ENCODE data around the gene IL1R2. TPM values are rescaled to one million over a fixed set of nuclear protein-coding genes. Genes with fewer than 3 reads are reported as not detected.

Gene IL1R2
- total RNA-seq, 4 donors from 2014 or later: 2.7 to 6.1 (median 3.6) TPM

DNA sequence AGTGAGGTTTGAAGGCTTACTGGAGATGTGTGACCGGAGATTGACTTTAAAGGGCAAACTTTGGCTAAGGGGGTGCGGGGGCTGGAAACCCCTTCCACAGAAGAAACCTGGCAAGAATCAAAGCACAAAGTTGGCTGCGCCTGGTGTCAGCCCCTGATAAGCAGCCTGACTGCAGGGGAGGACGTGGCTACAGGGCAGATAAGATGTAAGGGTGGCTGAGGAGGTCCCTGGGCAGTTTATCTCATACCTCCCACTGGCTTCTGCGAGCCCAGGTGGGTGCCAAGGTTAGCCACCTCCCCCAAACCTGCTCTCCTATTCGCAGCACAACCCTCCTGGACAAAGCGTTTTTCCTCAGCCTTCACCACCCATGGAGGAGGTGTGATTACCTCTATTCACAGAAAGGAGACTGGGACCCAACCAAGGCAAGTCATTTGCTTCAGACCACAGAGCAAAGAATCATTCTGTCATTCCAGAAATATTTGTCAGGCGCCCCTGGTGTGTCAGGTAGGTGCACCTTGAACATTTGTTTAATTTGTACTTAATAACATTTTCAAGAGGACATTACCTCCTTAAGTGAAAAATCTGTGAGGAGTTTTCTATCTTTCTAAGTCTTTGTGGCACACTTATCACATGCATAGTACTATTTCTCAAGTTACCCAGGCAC is 77.7 kb downstream of the IL1R2 start:
- Histone ChIP-seq H3K4me1 (peaks cover 28 to 35% of the 10 kb centered on the region in 2 donors), H3K36me3 (no peaks in the 10 kb centered on the region), H3K4me3 (replicated peaks in 1 of 3) (no peak overlapping the region), H3K9me3 (no peaks in the 10 kb centered on the region), H3K27me3 (no peaks in the 10 kb centered on the region), H3K27ac (peak overlapping the region; percentile 86 to 91 (median 88))
- peak in 1 of 2 donors; percentile 44 for DNase-seq
- 78 to 81% methylated on average over 8 of the region's 8 CpGs for WGBS, 2 donors
- intact Hi-C loops (cut with DNase I): loop anchor here (10.0 kb wide), 1 partner anchor 75 kb away; the partner anchor contains the start of gene IL1R1
- no peak for TF ChIP-seq POLR2A (IDR thresholded peaks at IDR 0.05)
- TF ChIP-seq, protein P1, sequence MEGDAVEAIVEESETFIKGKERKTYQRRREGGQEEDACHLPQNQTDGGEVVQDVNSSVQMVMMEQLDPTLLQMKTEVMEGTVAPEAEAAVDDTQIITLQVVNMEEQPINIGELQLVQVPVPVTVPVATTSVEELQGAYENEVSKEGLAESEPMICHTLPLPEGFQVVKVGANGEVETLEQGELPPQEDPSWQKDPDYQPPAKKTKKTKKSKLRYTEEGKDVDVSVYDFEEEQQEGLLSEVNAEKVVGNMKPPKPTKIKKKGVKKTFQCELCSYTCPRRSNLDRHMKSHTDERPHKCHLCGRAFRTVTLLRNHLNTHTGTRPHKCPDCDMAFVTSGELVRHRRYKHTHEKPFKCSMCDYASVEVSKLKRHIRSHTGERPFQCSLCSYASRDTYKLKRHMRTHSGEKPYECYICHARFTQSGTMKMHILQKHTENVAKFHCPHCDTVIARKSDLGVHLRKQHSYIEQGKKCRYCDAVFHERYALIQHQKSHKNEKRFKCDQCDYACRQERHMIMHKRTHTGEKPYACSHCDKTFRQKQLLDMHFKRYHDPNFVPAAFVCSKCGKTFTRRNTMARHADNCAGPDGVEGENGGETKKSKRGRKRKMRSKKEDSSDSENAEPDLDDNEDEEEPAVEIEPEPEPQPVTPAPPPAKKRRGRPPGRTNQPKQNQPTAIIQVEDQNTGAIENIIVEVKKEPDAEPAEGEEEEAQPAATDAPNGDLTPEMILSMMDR (IDR thresholded peaks at IDR 0.05): no peak

DNA sequence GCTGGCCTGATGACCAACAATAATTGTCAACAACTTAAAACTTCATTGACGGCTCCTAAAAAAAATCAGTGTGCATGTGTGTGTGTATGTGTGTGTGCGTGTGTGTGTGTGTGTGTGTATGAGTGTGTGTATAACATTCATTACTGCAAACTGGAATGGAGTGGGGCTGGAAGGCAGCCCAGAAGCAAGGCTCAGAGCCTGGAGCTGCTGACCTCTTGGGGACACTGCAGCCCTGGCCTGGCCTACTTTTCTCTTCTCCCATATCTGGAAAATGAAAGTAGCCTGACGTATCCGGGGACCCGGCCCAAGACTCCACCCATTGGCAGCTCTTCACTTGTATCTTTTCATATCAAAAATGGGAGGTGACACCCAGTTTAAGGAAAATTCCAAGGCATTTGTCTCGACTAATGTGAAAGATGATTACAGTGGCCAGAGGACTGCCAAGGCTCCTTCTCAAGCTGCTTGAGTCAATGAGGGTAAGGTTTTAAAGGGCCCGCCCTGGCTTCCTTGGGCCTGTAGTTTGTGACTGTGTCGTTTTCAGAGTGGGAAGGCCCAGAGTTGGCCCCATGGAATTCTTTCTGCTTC is 78.4 kb downstream of the IL1R2 start:
- Histone ChIP-seq H3K4me1 (peaks cover 22 to 28% of the 10 kb centered on the region in 2 donors), H3K27ac (peak overlapping the region; percentile 88 to 94 (median 91)), H3K27me3 (no peaks in the 10 kb centered on the region), H3K36me3 (no peaks in the 10 kb centered on the region), H3K4me3 (replicated peaks in 1 of 3) (no peak overlapping the region), H3K9me3 (no peaks in the 10 kb centered on the region)
- WGBS, 2 donors: 12 to 24% methylated on average over 8 of the region's 8 CpGs
- DNase-seq: peak; percentile 98
- intact Hi-C loops (cut with DNase I): no loop called here
- TF ChIP-seq, protein P1 (IDR thresholded peaks at IDR 0.05): peak in 4 of 6 experiments; percentile 29 to 55 (median 35)
- peak in 1 of 2 donors; percentile 33 for TF ChIP-seq POLR2A (IDR thresholded peaks at IDR 0.05)

DNA sequence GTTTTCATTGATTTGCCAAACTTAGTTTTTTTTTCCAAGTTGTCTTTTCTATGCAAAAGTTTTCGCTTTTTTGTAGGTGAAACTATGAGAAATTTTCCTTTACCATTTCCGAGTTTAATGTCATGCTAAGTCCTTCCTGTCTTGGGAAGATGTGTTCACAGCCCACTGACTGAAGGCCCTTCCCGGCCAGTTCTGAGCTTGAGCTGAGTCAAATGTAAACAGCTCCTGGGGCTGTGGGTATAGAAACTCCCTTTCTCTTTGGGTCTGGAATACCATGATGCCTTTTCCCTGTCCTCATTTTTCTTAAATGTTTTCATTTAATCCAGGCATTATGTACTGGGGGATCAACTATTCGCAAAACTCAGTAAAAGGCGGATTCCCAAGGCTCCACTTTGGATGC is 81.0 kb downstream of the IL1R2 start:
- no peaks in the 10 kb centered on the region for H3K27me3 ChIP-seq
- no peak overlapping the region for H3K4me3 ChIP-seq (replicated peaks in 1 of 3)
- H3K9me3 ChIP-seq: no peaks in the 10 kb centered on the region
- intact Hi-C loops (cut with DNase I): no loop called here
- H3K27ac ChIP-seq: no peak overlapping the region
- no peak for DNase-seq
- WGBS, 2 donors: 89 to 90% methylated on average over 5 of the region's 5 CpGs
- no peaks in the 10 kb centered on the region for H3K36me3 ChIP-seq
- peaks cover 22 to 24% of the 10 kb centered on the region in 2 donors for H3K4me1 ChIP-seq
- TF ChIP-seq, protein P1 (IDR thresholded peaks at IDR 0.05): no peak
- no peak for TF ChIP-seq POLR2A (IDR thresholded peaks at IDR 0.05)

DNA sequence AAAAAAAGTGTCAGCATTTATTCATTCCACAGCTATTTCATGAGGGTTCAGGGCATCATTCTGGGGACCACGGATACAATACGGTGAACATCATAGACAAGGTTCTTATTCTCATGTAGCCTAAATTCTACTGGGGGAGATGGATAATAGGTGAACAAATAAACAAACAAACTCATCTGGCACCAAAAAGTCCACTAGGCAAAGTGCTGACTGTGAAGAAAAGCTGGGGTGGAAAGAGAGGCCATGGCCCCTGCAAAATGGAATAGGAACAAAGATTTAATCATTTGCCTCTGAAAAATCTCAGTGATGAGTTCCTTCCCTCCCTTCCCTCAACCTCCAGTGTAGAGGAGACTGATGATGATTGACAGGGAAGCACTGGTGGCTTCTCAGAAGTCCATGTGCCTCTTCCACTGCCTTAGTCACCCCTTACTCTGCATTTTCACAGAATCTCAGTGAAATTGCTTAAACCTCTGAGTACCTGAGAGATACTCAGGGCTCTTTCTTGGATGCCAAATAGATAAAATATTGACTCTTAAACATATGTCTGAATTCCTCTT is 81.5 kb downstream of the IL1R2 start:
- H3K9me3 ChIP-seq: no peaks in the 10 kb centered on the region
- H3K4me3 ChIP-seq (replicated peaks in 1 of 3): no peak overlapping the region
- H3K27ac ChIP-seq: no peak overlapping the region
- no peak for TF ChIP-seq POLR2A (IDR thresholded peaks at IDR 0.05)
- TF ChIP-seq, protein P1 (IDR thresholded peaks at IDR 0.05): no peak
- intact Hi-C loops (cut with DNase I): no loop called here
- no peak for DNase-seq
- peaks cover 22 to 24% of the 10 kb centered on the region in 2 donors for H3K4me1 ChIP-seq
- no peaks in the 10 kb centered on the region for H3K27me3 ChIP-seq
- no peaks in the 10 kb centered on the region for H3K36me3 ChIP-seq
- WGBS, 2 donors: 96 to 97% methylated on average over 2 of the region's 2 CpGs
